K562 (cell line): Measurements from ENCODE around the gene EGR1. TPM values are rescaled to one million over a fixed set of nuclear protein-coding genes. Genes with fewer than 3 reads are reported as not detected.
A peak's percentile ranks its signal among the peaks of the same experiment; 100 is the strongest.

Experiments used
- ATAC-seq: fragments of 200-7000 bp; cut with Tn5 transposase; 3 replicates; pipeline ENCODE4 v1.9.1; 2020; ENCODE audit warnings: moderate library complexity
- BruUV-seq: library from RNA; stranded (reverse); fragments of 400-500 nt; replicated peaks from 2 replicates; lab custom pipeline; 2021; lab: Mats Ljungman, UMichigan
- CTCF ChIA-PET: fragments of 300-600 bp; formaldehyde crosslinking; extraction: SDS; loops from one replicate; lab custom pipeline; 2021; ENCODE audit warnings: low intra/inter-chr PET ratio; lab: Yijun Ruan, JAX
- POLR2A ChIA-PET: fragments of 300-600, 350-650 bp; sonication (Branson Sonifier 250); formaldehyde crosslinking; extraction: SDS; loops from one replicate; lab custom pipeline; 2021; ENCODE audit warnings: antibody characterized with exemption, inconsistent platforms; lab: Yijun Ruan, JAX
- DNase-seq, 4 experiments: peaks; one replicate each; pipeline versions ENCODE4 v3.0.0 to v3.0.0-alpha.2; 2011 to 2018; ENCODE audit warnings: low spot score in 3 of 4, mixed read lengths in 3 of 4; ENCODE audit errors: extremely low read depth in 1 of 4
- FAIRE-seq: peaks from 2 replicates; lab custom pipeline; 2011; peaks lifted over from hg19 to GRCh38; lab: Jason Lieb, UNC
- H2AFZ ChIP-seq: 2 replicates; pipeline ENCODE4 v1.6.0; 2011; ENCODE audit warnings: low read depth, low read length, control low read depth, inconsistent platforms
- H3K27ac ChIP-seq: fragments of 200-600 bp; 3 replicates; pipeline ENCODE4 v1.8.0; 2011; ENCODE audit warnings: low read depth, mild to moderate bottlenecking, control low read depth, inconsistent platforms, low read length, moderate library complexity, mixed read lengths; ENCODE audit errors: extremely low read depth
- H3K27me3 ChIP-seq, 2 experiments: fragments of 300-600 bp in 1 of 2; 2 replicates in 1 of 2; 3 replicates in 1 of 2; pipeline versions ENCODE4 v1.6.0 to v1.8.0; 2011; ENCODE audit warnings: inconsistent platforms in 2 of 2, low read length in 2 of 2, mild to moderate bottlenecking in 1 of 2, mixed read lengths in 1 of 2, moderate library complexity in 1 of 2; ENCODE audit not compliant: control insufficient read depth in 2 of 2, insufficient read depth in 2 of 2
- H3K36me3 ChIP-seq: fragments of 300-600 bp; 3 replicates; pipeline ENCODE4 v1.8.0; 2011; ENCODE audit warnings: mild to moderate bottlenecking, low read length, inconsistent platforms; ENCODE audit not compliant: control insufficient read depth, insufficient read depth
- H3K4me1 ChIP-seq, 2 experiments: fragments of 200-600 bp in 1 of 2; replicated peaks in 1 of 2; 2 replicates in 1 of 2; 3 replicates in 1 of 2; pipeline versions ENCODE4 v1.5.1 to v1.8.0; 2011; ENCODE audit warnings: inconsistent platforms in 2 of 2, low read length in 2 of 2, mild to moderate bottlenecking in 1 of 2, mixed read lengths in 1 of 2, moderate library complexity in 1 of 2; ENCODE audit not compliant: control insufficient read depth in 2 of 2, insufficient read depth in 2 of 2
- H3K4me2 ChIP-seq: 2 replicates; pipeline ENCODE4 v1.6.1; 2011; ENCODE audit warnings: low read length, control low read depth, inconsistent platforms, mixed read lengths; ENCODE audit not compliant: insufficient read depth
- H3K4me3 ChIP-seq: fragments of 200-600 bp; sonication (generic), shearing (Covaris generic); 2 replicates; pipeline ENCODE4 v1.5.1; 2016; ENCODE audit warnings: control low read depth, inconsistent platforms
- H3K79me2 ChIP-seq: fragments of 200-600 bp; 3 replicates; pipeline ENCODE4 v1.8.0; 2011; ENCODE audit warnings: low read length, inconsistent platforms; ENCODE audit not compliant: control insufficient read depth, insufficient read depth
- H3K9ac ChIP-seq, 2 experiments: 2 replicates each; pipeline versions ENCODE4 v1.6.0 to v1.6.1; 2011; ENCODE audit warnings: low read depth in 2 of 2, low read length in 2 of 2, control low read depth in 1 of 2, inconsistent platforms in 1 of 2, mild to moderate bottlenecking in 1 of 2, mixed read lengths in 1 of 2; ENCODE audit not compliant: insufficient read depth in 1 of 2
- H3K9me1 ChIP-seq: one replicate; pipeline ENCODE4 v1.6.0; 2011; ENCODE audit warnings: inconsistent platforms, mild to moderate bottlenecking, low read length, moderate library complexity; ENCODE audit not compliant: control insufficient read depth, insufficient read depth
- H3K9me3 ChIP-seq: replicated peaks from 2 replicates; pipeline ENCODE4 v1.5.1; 2011; ENCODE audit warnings: low read depth, low read length, inconsistent platforms; ENCODE audit not compliant: control insufficient read depth, insufficient read depth
- H4K20me1 ChIP-seq: replicated peaks from 2 replicates; pipeline ENCODE4 v1.6.1; 2011; ENCODE audit warnings: low read length, inconsistent platforms, mixed read lengths; ENCODE audit not compliant: control insufficient read depth, insufficient read depth
- ARID3A ChIP-seq: IDR thresholded peaks from 2 replicates; pipeline ENCODE4 v1.6.1; 2012; ENCODE audit warnings: low read depth, low read length, improper control_type of control experiment, borderline replicate concordance
- ARNT ChIP-seq, 2 experiments: fragments of 450-650 bp; IDR thresholded peaks; 2 replicates each; pipeline ENCODE4 v1.6.1; 2016; ENCODE audit warnings: mild to moderate bottlenecking in 1 of 2
- BRD4 ChIP-seq: fragments of 200-600 bp; sonication (generic); IDR thresholded peaks from 2 replicates; pipeline ENCODE4 v1.6.1; 2017; ENCODE audit warnings: inconsistent platforms
- CHD1 ChIP-seq: fragments of 200-600 bp; sonication (generic); IDR thresholded peaks from one replicate; pipeline ENCODE4 v1.6.1; 2012; ENCODE audit warnings: mild to moderate bottlenecking, moderate library complexity, low read length, inconsistent platforms
- CTBP1 ChIP-seq: fragments of 450-650 bp; IDR thresholded peaks from 2 replicates; pipeline ENCODE4 v1.6.1; 2016; ENCODE audit warnings: borderline replicate concordance
- E2F4 ChIP-seq: sonication (generic); formaldehyde crosslinking; IDR thresholded peaks from 2 replicates; pipeline ENCODE4 v1.8.0; 2022; ENCODE audit warnings: mild to moderate bottlenecking, low read depth, missing genetic modification reagents
- ETS1 ChIP-seq: conservative IDR thresholded peaks from 2 replicates; pipeline ENCODE4 v1.6.1; 2011; ENCODE audit warnings: low read depth, mild to moderate bottlenecking, low read length; ENCODE audit not compliant: control insufficient read depth
- MECOM ChIP-seq: fragments of 250-450 bp; sonication (Bioruptor Pico); IDR thresholded peaks from 2 replicates; pipeline ENCODE4 v1.8.0; 2022; ENCODE audit warnings: inconsistent platforms
- NFRKB ChIP-seq: fragments of 450-650 bp; IDR thresholded peaks from 2 replicates; pipeline ENCODE4 v1.6.1; 2016; ENCODE audit warnings: low read depth
- RBM15 ChIP-seq: fragments of 200-400 bp; formaldehyde crosslinking; IDR thresholded peaks from 2 replicates; pipeline ENCODE4 v1.6.1; 2018; ENCODE audit warnings: mild to moderate bottlenecking, low read length, moderate library complexity; ENCODE audit not compliant: insufficient read depth
- TAF7 ChIP-seq: fragments of 450-650 bp; IDR thresholded peaks from 2 replicates; pipeline ENCODE4 v1.6.1; 2016; ENCODE audit warnings: missing genetic modification characterization, missing compliant biosample characterization
- ZBTB33 ChIP-seq: sonication (generic); formaldehyde crosslinking; IDR thresholded peaks from 2 replicates; pipeline ENCODE4 v1.8.1; 2023; ENCODE audit warnings: mild to moderate bottlenecking, missing genetic modification reagents
- ZBTB7A ChIP-seq: IDR thresholded peaks from 2 replicates; pipeline ENCODE4 v1.6.1; 2011; ENCODE audit warnings: low read depth, mild to moderate bottlenecking, low read length, moderate library complexity, borderline replicate concordance; ENCODE audit not compliant: control insufficient read depth
- ZKSCAN3 ChIP-seq: fragments of 250-450 bp; sonication (Bioruptor Pico); IDR thresholded peaks from 2 replicates; pipeline ENCODE4 v1.4.0; 2020
- WGBS: fragments of 100-300 bp; shearing (Covaris generic); methylation state at CpG from one replicate; pipeline ENCODE4 v1.1.6; 2016; ENCODE audit warnings: low coverage, mixed read lengths; ENCODE audit not compliant: insufficient coverage; ENCODE audit errors: missing lambda C conversion rate; 5-methylcytosine and 5-hydroxymethylcytosine counted together
- in situ Hi-C: fragments of 300-500 bp; cut with MboI; formaldehyde crosslinking; loops from 4 replicates; pipeline ENCODE4 v1.15.0; 2018; ENCODE audit warnings: inconsistent platforms, mixed read lengths
- intact Hi-C: fragments of 100-400 bp; cut with micrococcal nuclease; formaldehyde crosslinking; loops from 2 replicates; pipeline ENCODE4 v1.14.2; 2022
- polyA plus RNA-seq, 8 experiments: library from polyadenylated mRNA; depleted of rRNA in 4 of 8; stranded (reverse) in 5 of 8; unstranded in 3 of 8; fragments of >200 nt; fragmentation: Nextera tagmentation in 2 of 8; fragmentation: Illumina TruSeq in 1 of 8; extraction: Ambion mirVana in 2 of 8; extraction: Trizol in 1 of 8; gene quantifications; 2 replicates each; pipeline versions ENCODE4 v1.2.1 to v1.2.3, GENCODE V29; 2011 to 2014; ENCODE audit warnings: inconsistent platforms in 1 of 8, missing spikeins in 1 of 8
- total RNA-seq, 7 experiments: library from RNA; depleted of rRNA in 6 of 7; stranded (reverse); fragments of >200 nt in 6 of 7; fragmentation: Illumina TruSeq in 2 of 7; extraction: Trizol in 2 of 7; gene quantifications; 2 replicates each; pipeline versions ENCODE4 v1.2.1 to v1.2.3, GENCODE V29; 2011 to 2021; ENCODE audit warnings: low replicate concordance in 1 of 7

EGR1 gene
- total and polyA plus RNA-seq, 9 of the 15 experiments (the other 6 are each of a cell fraction or from before 2014, with no cell fraction given) = 1.3 to 132 (median 21.5) TPM

GRCh38 chr5:138463419-138464007, 1.8 kb upstream of the EGR1 start:
- Histone ChIP-seq H3K4me2 (peak overlapping the region; percentile 86), H2AFZ (peak overlapping the region; percentile 73), H4K20me1 (peaks cover 29% of the 10 kb centered on the region), H3K79me2 (peaks cover 32% of the 10 kb centered on the region), H3K4me1 (peaks cover 28 to 65% of the 10 kb centered on the region in 2 experiments), H3K27ac (peak overlapping the region; percentile 91), H3K36me3 (peaks cover 29% of the 10 kb centered on the region), H3K9me1 (peaks cover 22% of the 10 kb centered on the region), H3K4me3 (peak overlapping the region; percentile 90), H3K9ac (peak overlapping the region; percentile 93 to 95), H3K27me3 (no peaks in the 10 kb centered on the region), H3K9me3 (no peaks in the 10 kb centered on the region)
- DNase-seq = peak; percentile 30 to 75 (median 48)
- FAIRE-seq = peak; percentile 75
- ChIA-PET CTCF (interaction anchor here (0.6 to 3.2 kb wide), 6 partner anchors 14 to 116 kb away, joined by 3 to 57 read pairs (median 3); partner anchors contain the start of gene ETF1), POLR2A (interaction anchor here (0.7 to 4.0 kb wide), 6 partner anchors 8 to 281 kb away, joined by 3 to 46 read pairs (median 4); no protein-coding TSS in a partner anchor)
- BruUV-seq = no TSS peak
- 12% methylated on average over 18 of the region's 21 CpGs for WGBS
- no peak for ATAC-seq
- in situ Hi-C loops (loop anchor here (5.0 kb wide), 1 partner anchor 39 kb away; no protein-coding TSS in a partner anchor), intact Hi-C loops (loop anchor here (1.0 to 2.0 kb wide), 4 partner anchors 29 to 799 kb away; partner anchors contain the start of gene ETF1)
- peak; percentile 59 for TF ChIP-seq ZBTB33
- TF ChIP-seq ARID3A = no peak
- no peak for TF ChIP-seq CTBP1
- peak; percentile 30; the same call in 1 of the 2 replicates for TF ChIP-seq NFRKB
- peak; percentile 37 for TF ChIP-seq CHD1
- TF ChIP-seq MECOM (CRISPR knock-in tag) = no peak
- peak; percentile 42 to 90; a peak in 2 of 4 replicates for TF ChIP-seq ARNT (IDR thresholded peaks at IDR 0.05)
- TF ChIP-seq ZKSCAN3 (CRISPR knock-in tag) = no peak
- TF ChIP-seq ZBTB7A = peak; percentile 90
- no peak for TF ChIP-seq RBM15
- no peak for TF ChIP-seq ETS1
- peak; percentile 23; the same call in 1 of the 2 replicates for TF ChIP-seq BRD4
- TF ChIP-seq TAF7 (tag) = 0 out of 2 replicates have a peak, but pooled peaks have one; percentile 47
- TF ChIP-seq E2F4 = no peak
